ENCODE data around the gene GPR180.

Gene GPR180

GRCh38 chr13:94678845-94679244 is 77.2 kb downstream of the GPR180 start:
- Mint-ChIP-seq H3K27me3 (peaks cover 53% of the 10 kb centered on the region), H3K36me3 (ENCODE audit: low read depth) (no peaks in the 10 kb centered on the region), H3K4me1 (no peaks in the 10 kb centered on the region), H3K4me3 (no peak overlapping the region), H3K27ac (no peak overlapping the region), H3K9me3 (no peaks in the 10 kb centered on the region)
- DNase-seq (no peak), ATAC-seq (no peak)

GRCh38 chr13:94679614-94680013 is 78.0 kb downstream of the GPR180 start:
- Mint-ChIP-seq H3K4me3 (no peak overlapping the region), H3K27me3 (peaks cover 53% of the 10 kb centered on the region), H3K36me3 (ENCODE audit: low read depth) (no peaks in the 10 kb centered on the region), H3K4me1 (no peaks in the 10 kb centered on the region), H3K27ac (no peak overlapping the region), H3K9me3 (no peaks in the 10 kb centered on the region)
- DNase-seq, result no peak
- ATAC-seq, result no peak

GRCh38 chr13:94682229-94682628 is 80.6 kb downstream of the GPR180 start:
- Mint-ChIP-seq H3K9me3 (no peaks in the 10 kb centered on the region), H3K27me3 (peaks cover 47% of the 10 kb centered on the region), H3K4me1 (no peaks in the 10 kb centered on the region), H3K36me3 (ENCODE audit: low read depth) (no peaks in the 10 kb centered on the region), H3K27ac (no peak overlapping the region), H3K4me3 (no peak overlapping the region)
- ATAC-seq (no peak), DNase-seq (no peak)

- ATAC-seq (no peak), DNase-seq (no peak)
- Mint-ChIP-seq H3K4me3 (no peak overlapping the region), H3K27me3 (peaks cover 45% of the 10 kb centered on the region), H3K36me3 (ENCODE audit: low read depth) (no peaks in the 10 kb centered on the region), H3K9me3 (no peaks in the 10 kb centered on the region), H3K27ac (no peak overlapping the region), H3K4me1 (no peaks in the 10 kb centered on the region)
These were observed 81.8 kb downstream of the GPR180 start for GRCh38 chr13:94683409-94683808.

All from activated naive CD8-positive, alpha-beta T cell treated with anti-CD3 and anti-CD28 coated beads, Interleukin-2, amount 50 U/mL, for 24 hours (primary cell).